ENCODE results near the gene CLSTN1. TPM values are rescaled to one million over a fixed set of nuclear protein-coding genes. Genes with fewer than 3 reads are reported as not detected.

Gene CLSTN1
- total and polyA plus RNA-seq, 2 of the 13 experiments (the other 11 are each of a cell fraction or from before 2014, with no cell fraction given): 19.7 to 29.8 TPM

DNA sequence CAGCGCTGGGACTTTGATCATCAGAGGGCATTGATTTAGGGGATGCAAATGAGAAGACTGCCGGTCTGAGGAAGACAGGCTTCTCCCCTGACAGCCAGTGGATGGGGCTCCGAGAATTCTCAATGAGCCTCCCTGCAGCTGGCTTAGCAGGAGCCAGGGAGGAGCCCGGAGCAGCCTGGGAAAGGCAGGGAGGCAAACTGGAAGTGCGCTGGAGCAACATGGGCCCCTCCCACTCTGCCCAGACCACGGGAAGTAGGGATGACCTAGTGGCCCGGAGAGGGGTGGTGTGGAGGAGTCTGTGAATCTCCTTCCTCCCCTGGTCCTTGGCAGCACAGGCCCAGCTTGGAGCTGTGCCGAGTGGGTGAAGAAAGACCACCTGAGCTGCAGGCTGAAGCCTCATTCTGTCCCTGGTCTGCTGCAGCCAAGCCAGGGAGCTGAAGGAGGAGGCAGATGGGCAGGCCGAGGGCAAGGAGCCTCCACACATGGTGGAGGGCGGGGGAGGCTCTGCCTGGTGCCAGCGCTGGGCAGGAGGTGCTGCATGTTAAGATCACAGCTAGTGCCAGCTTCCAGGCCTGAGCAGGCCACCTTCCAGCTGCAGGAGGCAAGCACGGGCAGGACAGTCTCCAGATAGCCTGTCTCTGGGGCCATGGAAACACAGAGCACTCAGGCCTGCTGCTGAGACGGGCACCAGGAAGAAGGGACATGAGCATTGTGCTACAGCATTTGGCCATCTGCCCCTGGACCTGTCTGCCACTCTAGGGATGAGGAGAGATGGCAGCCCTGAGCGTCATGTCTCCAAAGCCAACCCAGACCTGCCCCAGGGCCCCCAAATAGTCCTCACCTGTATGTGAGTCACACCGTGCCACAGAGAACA lies 12.2 kb upstream of the CLSTN1 start (continued):
- TF ChIP-seq, protein P1, sequence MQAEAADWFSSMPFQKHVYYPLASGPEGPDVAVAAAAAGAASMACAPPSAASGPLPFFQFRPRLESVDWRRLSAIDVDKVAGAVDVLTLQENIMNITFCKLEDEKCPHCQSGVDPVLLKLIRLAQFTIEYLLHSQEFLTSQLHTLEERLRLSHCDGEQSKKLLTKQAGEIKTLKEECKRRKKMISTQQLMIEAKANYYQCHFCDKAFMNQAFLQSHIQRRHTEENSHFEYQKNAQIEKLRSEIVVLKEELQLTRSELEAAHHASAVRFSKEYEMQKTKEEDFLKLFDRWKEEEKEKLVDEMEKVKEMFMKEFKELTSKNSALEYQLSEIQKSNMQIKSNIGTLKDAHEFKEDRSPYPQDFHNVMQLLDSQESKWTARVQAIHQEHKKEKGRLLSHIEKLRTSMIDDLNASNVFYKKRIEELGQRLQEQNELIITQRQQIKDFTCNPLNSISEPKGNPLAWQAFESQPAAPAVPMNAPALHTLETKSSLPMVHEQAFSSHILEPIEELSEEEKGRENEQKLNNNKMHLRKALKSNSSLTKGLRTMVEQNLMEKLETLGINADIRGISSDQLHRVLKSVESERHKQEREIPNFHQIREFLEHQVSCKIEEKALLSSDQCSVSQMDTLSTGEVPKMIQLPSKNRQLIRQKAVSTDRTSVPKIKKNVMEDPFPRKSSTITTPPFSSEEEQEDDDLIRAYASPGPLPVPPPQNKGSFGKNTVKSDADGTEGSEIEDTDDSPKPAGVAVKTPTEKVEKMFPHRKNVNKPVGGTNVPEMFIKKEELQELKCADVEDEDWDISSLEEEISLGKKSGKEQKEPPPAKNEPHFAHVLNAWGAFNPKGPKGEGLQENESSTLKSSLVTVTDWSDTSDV (CRISPR knock-in tag; IDR thresholded peaks at IDR 0.05): no peak
- no peak for TF ChIP-seq SOX6 (IDR thresholded peaks at IDR 0.05)
- TF ChIP-seq SOX6 (CRISPR knock-in tag; IDR thresholded peaks at IDR 0.05): 0 out of 2 replicates have a peak, but pooled peaks have one; percentile 21
- no peak for TF ChIP-seq ZNF777 (CRISPR knock-in tag; IDR thresholded peaks at IDR 0.05)
- TF ChIP-seq ZBTB7B (CRISPR knock-in tag; IDR thresholded peaks at IDR 0.05): 0 out of 2 replicates have a peak, but pooled peaks have one; percentile 20
- TF ChIP-seq CENPX (CRISPR knock-in tag; IDR thresholded peaks at IDR 0.05): no peak
- TF ChIP-seq ZFP91 (CRISPR knock-in tag; IDR thresholded peaks at IDR 0.05; ENCODE audit: borderline replicate concordance): peak; percentile 31; the same call in 1 of the 2 replicates
- TF ChIP-seq MED1 (CRISPR knock-in tag; IDR thresholded peaks at IDR 0.05): no peak
- TF ChIP-seq MAX (IDR thresholded peaks at IDR 0.05): no peak
- no peak for TF ChIP-seq CBFB (CRISPR knock-in tag; IDR thresholded peaks at IDR 0.05)
- no peak for TF ChIP-seq CHD2 (IDR thresholded peaks at IDR 0.05; ENCODE audit: low read depth, low read length)
- peak; percentile 49; the same call in 1 of the 2 replicates for TF ChIP-seq NFKB2 (CRISPR knock-in tag; IDR thresholded peaks at IDR 0.05; ENCODE audit: borderline replicate concordance)
- peak; percentile 48 for TF ChIP-seq PHF8 (CRISPR knock-in tag; IDR thresholded peaks at IDR 0.05)
- no peak for TF ChIP-seq RBAK (CRISPR knock-in tag; IDR thresholded peaks at IDR 0.05)
- TF ChIP-seq ATM (IDR thresholded peaks at IDR 0.05; ENCODE audit: borderline replicate concordance): no peak
- TF ChIP-seq SNAI1 (CRISPR knock-in tag; IDR thresholded peaks at IDR 0.05; ENCODE audit: borderline replicate concordance): no peak
- TF ChIP-seq ZNF552 (CRISPR knock-in tag; IDR thresholded peaks at IDR 0.05; ENCODE audit: borderline replicate concordance): no peak
- no peak for TF ChIP-seq TGIF2 (CRISPR knock-in tag; IDR thresholded peaks at IDR 0.05)
- TF ChIP-seq NKX3-1 (CRISPR knock-in tag; IDR thresholded peaks at IDR 0.05): no peak
- no peak for TF ChIP-seq POLR2G (IDR thresholded peaks at IDR 0.05; ENCODE audit: low read depth, low read length)
- TF ChIP-seq, protein P2, sequence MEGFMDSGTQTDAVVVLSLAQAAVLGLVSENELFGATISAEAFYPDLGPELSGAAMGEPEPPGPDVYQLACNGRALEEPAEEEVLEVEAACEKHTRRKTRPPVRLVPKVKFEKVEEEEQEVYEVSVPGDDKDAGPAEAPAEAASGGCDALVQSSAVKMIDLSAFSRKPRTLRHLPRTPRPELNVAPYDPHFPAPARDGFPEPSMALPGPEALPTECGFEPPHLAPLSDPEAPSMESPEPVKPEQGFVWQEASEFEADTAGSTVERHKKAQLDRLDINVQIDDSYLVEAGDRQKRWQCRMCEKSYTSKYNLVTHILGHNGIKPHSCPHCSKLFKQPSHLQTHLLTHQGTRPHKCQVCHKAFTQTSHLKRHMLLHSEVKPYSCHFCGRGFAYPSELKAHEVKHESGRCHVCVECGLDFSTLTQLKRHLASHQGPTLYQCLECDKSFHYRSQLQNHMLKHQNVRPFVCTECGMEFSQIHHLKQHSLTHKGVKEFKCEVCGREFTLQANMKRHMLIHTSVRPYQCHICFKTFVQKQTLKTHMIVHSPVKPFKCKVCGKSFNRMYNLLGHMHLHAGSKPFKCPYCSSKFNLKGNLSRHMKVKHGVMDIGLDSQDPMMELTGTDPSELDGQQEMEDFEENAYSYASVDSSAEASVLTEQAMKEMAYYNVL (CRISPR knock-in tag; IDR thresholded peaks at IDR 0.05; ENCODE audit: borderline replicate concordance): no peak
- TF ChIP-seq HINFP (CRISPR knock-in tag; IDR thresholded peaks at IDR 0.05; ENCODE audit: low read depth): 0 out of 2 replicates have a peak, but pooled peaks have one; percentile 35

All from HepG2 (cell line).